Tracheal epithelial cell (primary cell): ENCODE results near the gene ECT2. TPM values are rescaled to one million over a fixed set of nuclear protein-coding genes. Genes with fewer than 3 reads are reported as not detected.

ENCODE experiments used
- total RNA-seq: library from RNA; depleted of rRNA; stranded (reverse); fragments of >200 nt; gene quantifications from 2 replicates; pipeline ENCODE4 v1.2.1, GENCODE V29; 2014

ECT2 gene
- total RNA-seq = 13.6 and 32.5 TPM in 2 replicates

GRCh38 chr3:172750368-172751174 lies at the start of gene ECT2:
Gene ECT2 (plus strand): TSS chr3:172750726. CDS start chr3:172754531, 3,805 bp downstream.

GRCh38 chr3:172710664-172711453 lies 39.7 kb upstream of the ECT2 start, which contains the start of gene NCEH1:
Gene NCEH1 (minus strand): TSS chr3:172711067. CDS start chr3:172710984, 83 bp downstream.

Other genes starting within 250 kb of the ECT2 start
- 30.5 and 113 TPM in 2 replicates for gene TNFSF10, start 227.3 kb upstream of the ECT2 start, total RNA-seq
- 10.9 and 20.7 TPM in 2 replicates for gene NCEH1, start 39.7 kb upstream of the ECT2 start, total RNA-seq